NCI-H526 (cell line): ENCODE results near the gene TERT.

Experiments
- DNase-seq, 2 experiments: peaks; one replicate each; lab custom pipeline; 2025; lab: John Stamatoyannopoulos, UW

The TERT gene

GRCh38 chr5:1206521-1207412 lies 88.1 kb downstream of the TERT start:
- DNase-seq = no peak

- DNase-seq = no peak
These were observed 89.3 kb downstream of the TERT start for GRCh38 chr5:1205255-1206180.

GRCh38 chr5:1204693-1205242 lies 90.1 kb downstream of the TERT start:
- peak in 1 of 2 experiments; percentile 41 for DNase-seq

GRCh38 chr5:1203968-1204692 lies 90.7 kb downstream of the TERT start:
- no peak for DNase-seq

- no peak for DNase-seq
These were observed 91.4 kb downstream of the TERT start for GRCh38 chr5:1203311-1203967.
